ENCODE measurements around the gene LRRC36. TPM values are rescaled to one million over a fixed set of nuclear protein-coding genes. Genes with fewer than 3 reads are reported as not detected.

The LRRC36 gene
- total RNA-seq, 1 donor from 2014 or later: 0.20 TPM

DNA sequence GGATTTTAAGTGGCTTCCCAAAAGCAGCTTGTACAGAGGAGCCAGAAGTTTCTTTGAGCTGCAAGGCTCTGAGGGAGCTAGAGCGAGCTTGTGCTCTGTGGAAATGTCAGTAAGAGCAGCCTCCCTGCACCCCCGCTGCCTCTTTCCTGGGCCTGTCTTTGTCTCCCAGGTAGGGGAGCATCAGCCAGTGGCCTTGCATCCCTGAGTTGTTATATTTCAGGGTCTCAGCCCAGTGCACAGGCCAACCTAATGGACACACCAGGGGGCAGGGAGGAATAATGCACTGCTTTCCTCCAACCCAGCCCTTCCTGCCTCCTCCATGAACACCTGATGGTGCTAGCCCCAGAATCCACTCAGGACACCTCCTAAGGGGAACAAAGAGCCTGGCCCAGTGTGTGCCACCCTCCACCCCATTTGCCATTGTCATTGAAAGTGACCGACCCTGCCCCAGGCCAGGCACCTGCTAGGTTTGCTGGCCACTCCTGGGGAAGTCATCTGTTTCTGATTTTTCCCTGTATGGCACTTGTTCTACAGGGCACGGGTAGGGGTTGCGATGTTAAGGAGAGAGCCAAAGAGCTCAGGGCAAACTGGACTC is 60.3 kb downstream of the LRRC36 start:
- no peaks in the 10 kb centered on the region for H3K9me3 Mint-ChIP-seq (ENCODE audit: low read depth)
- H3K27me3 Mint-ChIP-seq (ENCODE audit: low read depth): peaks cover 18% of the 10 kb centered on the region
- H3K36me3 Mint-ChIP-seq (ENCODE audit: low read depth): peaks cover 1% of the 10 kb centered on the region
- TF ChIP-seq, protein P1, sequence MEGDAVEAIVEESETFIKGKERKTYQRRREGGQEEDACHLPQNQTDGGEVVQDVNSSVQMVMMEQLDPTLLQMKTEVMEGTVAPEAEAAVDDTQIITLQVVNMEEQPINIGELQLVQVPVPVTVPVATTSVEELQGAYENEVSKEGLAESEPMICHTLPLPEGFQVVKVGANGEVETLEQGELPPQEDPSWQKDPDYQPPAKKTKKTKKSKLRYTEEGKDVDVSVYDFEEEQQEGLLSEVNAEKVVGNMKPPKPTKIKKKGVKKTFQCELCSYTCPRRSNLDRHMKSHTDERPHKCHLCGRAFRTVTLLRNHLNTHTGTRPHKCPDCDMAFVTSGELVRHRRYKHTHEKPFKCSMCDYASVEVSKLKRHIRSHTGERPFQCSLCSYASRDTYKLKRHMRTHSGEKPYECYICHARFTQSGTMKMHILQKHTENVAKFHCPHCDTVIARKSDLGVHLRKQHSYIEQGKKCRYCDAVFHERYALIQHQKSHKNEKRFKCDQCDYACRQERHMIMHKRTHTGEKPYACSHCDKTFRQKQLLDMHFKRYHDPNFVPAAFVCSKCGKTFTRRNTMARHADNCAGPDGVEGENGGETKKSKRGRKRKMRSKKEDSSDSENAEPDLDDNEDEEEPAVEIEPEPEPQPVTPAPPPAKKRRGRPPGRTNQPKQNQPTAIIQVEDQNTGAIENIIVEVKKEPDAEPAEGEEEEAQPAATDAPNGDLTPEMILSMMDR (IDR thresholded peaks at IDR 0.05): no peak
- no peak overlapping the region for H3K4me3 Mint-ChIP-seq (ENCODE audit: unreplicated experiment)
- DNase-seq (ENCODE audit: low spot score): no peak
- no peaks in the 10 kb centered on the region for H3K4me1 Mint-ChIP-seq (ENCODE audit: low read depth)
- no peak overlapping the region for H3K27ac Mint-ChIP-seq (ENCODE audit: unreplicated experiment)

DNA sequence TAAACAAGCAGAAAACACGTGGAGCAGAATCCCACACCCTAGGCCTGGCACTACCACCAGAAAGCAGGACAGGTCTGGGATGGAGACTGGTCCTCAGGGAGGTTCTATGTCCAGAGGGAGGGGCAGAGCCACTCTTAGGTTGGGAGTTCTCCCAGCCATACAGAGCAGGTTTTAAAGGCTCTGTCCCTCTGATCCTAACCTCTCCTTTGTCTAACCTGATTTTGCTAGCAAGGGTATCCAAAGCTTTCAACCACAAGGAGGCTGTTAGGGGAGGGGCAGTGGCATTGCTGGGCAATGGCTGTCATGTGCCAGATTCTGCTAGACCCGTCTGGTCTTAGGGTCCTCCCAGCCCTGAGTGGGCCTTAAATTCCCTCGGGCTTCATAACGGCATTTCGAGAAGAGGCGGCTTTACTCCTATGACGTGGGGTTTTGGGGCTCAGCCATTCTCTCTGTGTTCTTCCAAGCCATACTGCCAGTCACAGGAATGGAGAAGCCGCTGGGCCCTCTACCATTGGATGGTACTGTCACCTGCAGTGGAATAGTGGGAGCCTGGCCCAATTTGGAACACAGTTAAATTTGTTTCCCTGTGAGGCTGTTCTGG is 61.0 kb downstream of the LRRC36 start:
- Mint-ChIP-seq H3K27ac (ENCODE audit: unreplicated experiment) (no peak overlapping the region), H3K4me3 (ENCODE audit: unreplicated experiment) (no peak overlapping the region), H3K27me3 (ENCODE audit: low read depth) (peaks cover 13% of the 10 kb centered on the region), H3K4me1 (ENCODE audit: low read depth) (peaks cover 4% of the 10 kb centered on the region), H3K9me3 (ENCODE audit: low read depth) (no peaks in the 10 kb centered on the region), H3K36me3 (ENCODE audit: low read depth) (peaks cover 1% of the 10 kb centered on the region)
- TF ChIP-seq, protein P1 (IDR thresholded peaks at IDR 0.05): no peak
- DNase-seq (ENCODE audit: low spot score): no peak

DNA sequence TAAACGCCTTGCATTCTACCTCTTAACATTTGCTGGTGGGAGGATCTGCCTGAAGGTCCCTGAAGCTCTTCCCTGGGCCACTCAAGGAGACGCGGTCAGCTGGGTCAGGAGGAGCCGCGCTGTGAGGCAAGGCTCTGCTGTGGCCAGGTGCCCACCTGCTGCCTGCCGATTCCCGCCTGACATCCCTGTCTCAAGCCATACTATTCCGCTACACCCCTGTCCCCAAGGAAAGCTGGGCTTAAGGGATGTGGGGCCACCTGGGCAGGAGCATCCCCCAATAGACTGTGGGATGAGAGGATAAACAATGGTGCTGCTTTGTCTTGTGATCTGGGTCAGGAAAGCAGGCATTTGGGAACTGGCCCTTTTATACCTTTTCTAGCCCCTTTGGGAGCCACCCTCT is 61.6 kb downstream of the LRRC36 start:
- Mint-ChIP-seq H3K4me3 (ENCODE audit: unreplicated experiment) (no peak overlapping the region), H3K36me3 (ENCODE audit: low read depth) (peaks cover 1% of the 10 kb centered on the region), H3K27ac (ENCODE audit: unreplicated experiment) (no peak overlapping the region), H3K4me1 (ENCODE audit: low read depth) (peaks cover 6% of the 10 kb centered on the region), H3K27me3 (ENCODE audit: low read depth) (peaks cover 13% of the 10 kb centered on the region), H3K9me3 (ENCODE audit: low read depth) (no peaks in the 10 kb centered on the region)
- DNase-seq (ENCODE audit: low spot score): no peak
- TF ChIP-seq, protein P1 (IDR thresholded peaks at IDR 0.05): no peak

DNA sequence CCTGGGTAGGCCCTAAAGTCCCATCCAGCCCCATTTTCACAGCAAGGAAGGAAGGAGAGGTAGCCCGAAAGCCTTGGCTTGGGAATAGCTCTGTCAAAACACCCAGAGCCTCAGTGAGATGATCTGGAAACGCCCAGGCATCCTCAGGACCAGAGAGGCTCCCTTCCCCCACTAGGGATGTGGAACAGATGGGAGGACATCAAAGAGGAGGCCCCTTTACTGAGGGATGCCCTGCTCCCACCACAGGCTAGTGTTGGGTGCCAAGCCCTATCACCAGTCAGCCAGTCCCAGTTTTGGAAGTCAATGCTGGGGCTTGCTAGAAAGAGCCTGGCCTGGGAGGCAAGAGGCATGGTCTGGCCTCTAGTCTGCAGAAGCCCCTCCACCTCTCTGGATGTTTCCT is 62.0 kb downstream of the LRRC36 start:
- Mint-ChIP-seq H3K4me1 (ENCODE audit: low read depth) (peaks cover 6% of the 10 kb centered on the region), H3K9me3 (ENCODE audit: low read depth) (no peaks in the 10 kb centered on the region), H3K27ac (ENCODE audit: unreplicated experiment) (no peak overlapping the region), H3K36me3 (ENCODE audit: low read depth) (peaks cover 1% of the 10 kb centered on the region), H3K27me3 (ENCODE audit: low read depth) (peaks cover 13% of the 10 kb centered on the region), H3K4me3 (ENCODE audit: unreplicated experiment) (no peak overlapping the region)
- TF ChIP-seq, protein P1 (IDR thresholded peaks at IDR 0.05): no peak
- no peak for DNase-seq (ENCODE audit: low spot score)

DNA sequence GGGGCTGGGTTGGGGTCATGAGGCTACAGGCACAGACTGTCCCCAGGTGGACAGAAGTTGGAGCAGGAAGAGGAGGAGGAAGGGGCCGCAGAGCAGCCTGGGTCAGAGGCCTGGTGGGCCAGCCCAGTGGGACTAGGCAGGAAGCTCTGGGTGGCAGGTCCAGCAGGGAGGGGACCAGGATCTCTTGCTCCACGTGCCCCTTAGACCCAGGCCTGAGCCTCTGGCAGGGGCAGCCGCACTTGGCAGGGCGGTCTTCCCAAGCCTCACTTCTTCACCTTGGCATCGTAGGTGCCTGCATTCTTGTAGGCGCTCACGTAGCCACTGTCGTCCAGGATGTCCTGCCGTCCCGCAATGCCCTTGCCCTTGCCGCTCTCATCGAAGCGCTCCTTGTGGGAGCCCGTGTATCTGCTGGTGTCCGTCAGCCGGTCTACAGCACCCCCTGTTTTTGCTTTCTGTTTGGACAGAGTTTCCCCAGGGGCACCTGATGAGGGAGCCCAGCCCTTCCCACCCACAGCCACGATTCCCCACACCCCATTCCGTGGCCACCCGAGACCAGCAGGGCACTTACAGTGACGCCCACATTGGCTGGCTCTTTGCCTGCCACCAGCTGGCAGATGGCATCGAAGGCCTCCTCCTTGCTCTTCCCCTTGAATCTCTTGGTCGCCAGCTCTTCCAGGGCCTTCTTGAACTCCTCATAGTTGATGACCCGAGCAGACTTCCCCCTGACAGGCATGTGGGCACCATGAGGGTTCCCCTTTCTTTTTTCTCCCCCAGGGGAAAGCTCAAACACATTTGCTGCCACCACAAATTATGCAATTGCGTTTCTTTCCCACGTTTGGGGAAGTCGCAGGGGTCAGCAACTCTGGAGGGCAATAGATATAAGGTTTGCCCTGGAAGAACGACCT is 63.5 kb downstream of the LRRC36 start:
- Mint-ChIP-seq H3K9me3 (ENCODE audit: low read depth) (no peaks in the 10 kb centered on the region), H3K4me1 (ENCODE audit: low read depth) (peaks cover 10% of the 10 kb centered on the region), H3K36me3 (ENCODE audit: low read depth) (peaks cover 1% of the 10 kb centered on the region), H3K27me3 (ENCODE audit: low read depth) (peaks cover 13% of the 10 kb centered on the region), H3K27ac (ENCODE audit: unreplicated experiment) (no peak overlapping the region), H3K4me3 (ENCODE audit: unreplicated experiment) (no peak overlapping the region)
- no peak for DNase-seq (ENCODE audit: low spot score)
- TF ChIP-seq, protein P1 (IDR thresholded peaks at IDR 0.05): no peak
